GM12801 (cell line): ENCODE measurements around the gene KRTAP5-8.
"Not testable (repeated sequence)": the region's sequence is repeated elsewhere in the genome, so short reads cannot be mapped to it uniquely, and the experiment has no call there.

Source experiments
- CTCF ChIP-seq: IDR thresholded peaks from one replicate; pipeline ENCODE4 v1.5.1; 2011; ENCODE audit warnings: control low read depth; ENCODE audit not compliant: insufficient read length; ENCODE audit errors: extremely low read depth

Gene KRTAP5-8

GRCh38 chr11:71518506-71519471 is 19.0 kb upstream of the KRTAP5-8 start:
- TF ChIP-seq CTCF: no peak

- no peak for TF ChIP-seq CTCF
Measured at GRCh38 chr11:71519546-71519945, 18.3 kb upstream of the KRTAP5-8 start.

GRCh38 chr11:71525188-71525937 is 12.5 kb upstream of the KRTAP5-8 start:
- TF ChIP-seq CTCF: no peak

- no peak for TF ChIP-seq CTCF
Measured at GRCh38 chr11:71525938-71526495, 11.8 kb upstream of the KRTAP5-8 start.

- TF ChIP-seq CTCF: not testable (repeated sequence)
Measured at GRCh38 chr11:71526796-71527575, 10.8 kb upstream of the KRTAP5-8 start, which contains the start of gene KRTAP5-7. KRTAP5-7 (plus strand) TSS chr11:71527267; CDS start chr11:71527301, 34 bp downstream.

GRCh38 chr11:71527576-71528210 is 10.1 kb upstream of the KRTAP5-8 start:
- TF ChIP-seq CTCF: no peak
